AG09319 (cell line): ENCODE measurements around the gene CSPG5.

Experiments
- DNase-seq: peaks from one replicate; pipeline ENCODE4 v3.0.0-alpha.2; 2010; ENCODE audit warnings: low read depth; ENCODE audit errors: extremely low read depth
- CTCF ChIP-seq: IDR thresholded peaks from 2 replicates; pipeline ENCODE4 v1.5.1; 2011; ENCODE audit warnings: low read depth, mild to moderate bottlenecking, inconsistent platforms, low read length, moderate library complexity

The CSPG5 gene

GRCh38 chr3:47577583-47578118 lies 1.0 kb downstream of the CSPG5 start:
- TF ChIP-seq CTCF: no peak
- no peak for DNase-seq

- TF ChIP-seq CTCF: no peak
- DNase-seq: no peak
These were observed 5.2 kb downstream of the CSPG5 start for GRCh38 chr3:47573190-47574172.

GRCh38 chr3:47571391-47572175 lies 7.1 kb downstream of the CSPG5 start:
- DNase-seq: no peak
- no peak for TF ChIP-seq CTCF

GRCh38 chr3:47568901-47569300 lies 9.8 kb downstream of the CSPG5 start:
- no peak for TF ChIP-seq CTCF
- no peak for DNase-seq

GRCh38 chr3:47567149-47567548 lies 11.5 kb downstream of the CSPG5 start:
- no peak for TF ChIP-seq CTCF
- no peak for DNase-seq

- DNase-seq: no peak
These were observed 12.0 kb downstream of the CSPG5 start for GRCh38 chr3:47566667-47567066.

More at GRCh38 chr3:47566667-47567066, 12.0 kb downstream of the CSPG5 start:
- TF ChIP-seq CTCF: no peak
